ENCODE results near the gene PSKH1. TPM values are rescaled to one million over a fixed set of nuclear protein-coding genes. Genes with fewer than 3 reads are reported as not detected.

The PSKH1 gene
- total and polyA plus RNA-seq, 10 of the 15 experiments (the other 5 are each of a cell fraction or from before 2014, with no cell fraction given) = 0.63 to 20.4 (median 7.8) TPM

GRCh38 chr16:67846320-67847063 is 46.6 kb upstream of the PSKH1 start, which contains the start of gene NUTF2 (continued):
- peak; percentile 69; the same call in 1 of the 2 replicates for TF ChIP-seq ZNF207 (IDR thresholded peaks at IDR 0.05; ENCODE audit: borderline replicate concordance)
- TF ChIP-seq HDAC2 (IDR thresholded peaks at IDR 0.05) = no peak
- TF ChIP-seq SMC3 (IDR thresholded peaks at IDR 0.05; ENCODE audit: borderline replicate concordance, low read length) = no peak
- no peak for TF ChIP-seq CEBPB (IDR thresholded peaks at IDR 0.05; ENCODE audit: borderline replicate concordance in 1 of 2, low read depth in 2 of 2, low read length in 2 of 2)
- TF ChIP-seq ELK1 (IDR thresholded peaks at IDR 0.05; ENCODE audit: low read depth, low read length) = 0 out of 2 replicates have a peak, but pooled peaks have one; percentile 47
- no peak for TF ChIP-seq ZNF274 (IDR thresholded peaks at IDR 0.05; ENCODE audit: insufficient read depth, insufficient read length)
- TF ChIP-seq TAF1 (IDR thresholded peaks at IDR 0.05; ENCODE audit: borderline replicate concordance, low read depth, low read length) = peak; percentile 68; the same call in 1 of the 2 replicates
- peak; percentile 87 for TF ChIP-seq RUNX3 (IDR thresholded peaks at IDR 0.05; ENCODE audit: low read length)
- TF ChIP-seq RAD21 (IDR thresholded peaks at IDR 0.05; ENCODE audit: insufficient read depth, low read depth, low read length) = no peak
- TF ChIP-seq ATF7 (IDR thresholded peaks at IDR 0.05; ENCODE audit: low read depth) = no peak
- peak in 1 of 2 experiments; percentile 10; a peak in 1 of 4 replicates for TF ChIP-seq EP300 (IDR thresholded peaks at IDR 0.05; ENCODE audit: borderline replicate concordance in 1 of 2, control insufficient read depth in 1 of 2, low read depth in 2 of 2, low read length in 2 of 2)
- no peak for TF ChIP-seq JUNB (IDR thresholded peaks at IDR 0.05)
- no peak for TF ChIP-seq SREBF2 (IDR thresholded peaks at IDR 0.05; ENCODE audit: low read length)
- no peak for TF ChIP-seq RCOR1 (conservative IDR thresholded peaks at IDR 0.05; ENCODE audit: low read depth, low read length)
- TF ChIP-seq SUPT20H (IDR thresholded peaks at IDR 0.05; ENCODE audit: borderline replicate concordance, control insufficient read depth, low read depth, low read length) = no peak
- TF ChIP-seq POLR2AphosphoS2 (IDR thresholded peaks at IDR 0.05; ENCODE audit: low read depth, low read length) = 0 out of 2 replicates have a peak, but pooled peaks have one; percentile 23
- TF ChIP-seq ZBED1 (IDR thresholded peaks at IDR 0.05; ENCODE audit: borderline replicate concordance) = 0 out of 2 replicates have a peak, but pooled peaks have one; percentile 28
- peak; percentile 55; the same call in 1 of the 2 replicates for TF ChIP-seq LARP7 (IDR thresholded peaks at IDR 0.05)
- no peak for TF ChIP-seq FOXM1 (IDR thresholded peaks at IDR 0.05; ENCODE audit: low read depth, low read length)
- no peak; the same call in 1 of the 2 replicates for TF ChIP-seq RB1 (IDR thresholded peaks at IDR 0.05; ENCODE audit: borderline replicate concordance)
- peak; percentile 78 for TF ChIP-seq HDGF (IDR thresholded peaks at IDR 0.05)
- peak; percentile 82 for TF ChIP-seq CHD2 (IDR thresholded peaks at IDR 0.05; ENCODE audit: borderline replicate concordance, low read depth, low read length)
- no peak for TF ChIP-seq WRNIP1 (IDR thresholded peaks at IDR 0.05; ENCODE audit: borderline replicate concordance, low read depth, low read length)
- TF ChIP-seq DPF2 (IDR thresholded peaks at IDR 0.05) = peak; percentile 22; the same call in 1 of the 2 replicates
- peak; percentile 73 for TF ChIP-seq E4F1 (IDR thresholded peaks at IDR 0.05; ENCODE audit: borderline replicate concordance, partially characterized antibody)
- TF ChIP-seq MTA3 (IDR thresholded peaks at IDR 0.05; ENCODE audit: borderline replicate concordance, low read length) = no peak; the same call in 1 of the 2 replicates
- no peak for TF ChIP-seq PKNOX1 (IDR thresholded peaks at IDR 0.05)
- peak; percentile 96 for TF ChIP-seq HCFC1 (IDR thresholded peaks at IDR 0.05; ENCODE audit: low read length)
